Hepatocyte (in vitro differentiated cells): ENCODE measurements around the gene IMMP2L.

Experiments used
- EZH2 ChIP-seq: fragments of 200-600 bp; sonication (generic); IDR thresholded peaks from 2 replicates; pipeline ENCODE4 v1.6.1; 2016; ENCODE audit warnings: antibody characterized with exemption, mild to moderate bottlenecking, borderline replicate concordance
- EZH2phosphoT487 ChIP-seq: fragments of 200-600 bp; sonication (generic); IDR thresholded peaks from one replicate; pipeline ENCODE4 v1.6.1; 2018; ENCODE audit warnings: antibody characterized with exemption, mild to moderate bottlenecking, low read depth, moderate library complexity; ENCODE audit not compliant: unreplicated experiment, severe bottlenecking
- TF ChIP-seq, protein P1 (sequence below): fragments of 200-600 bp; sonication (generic); IDR thresholded peaks from 2 replicates; pipeline ENCODE4 v1.5.1; 2016; ENCODE audit warnings: antibody characterized with exemption, mild to moderate bottlenecking; ENCODE audit not compliant: poor library complexity

DNA sequence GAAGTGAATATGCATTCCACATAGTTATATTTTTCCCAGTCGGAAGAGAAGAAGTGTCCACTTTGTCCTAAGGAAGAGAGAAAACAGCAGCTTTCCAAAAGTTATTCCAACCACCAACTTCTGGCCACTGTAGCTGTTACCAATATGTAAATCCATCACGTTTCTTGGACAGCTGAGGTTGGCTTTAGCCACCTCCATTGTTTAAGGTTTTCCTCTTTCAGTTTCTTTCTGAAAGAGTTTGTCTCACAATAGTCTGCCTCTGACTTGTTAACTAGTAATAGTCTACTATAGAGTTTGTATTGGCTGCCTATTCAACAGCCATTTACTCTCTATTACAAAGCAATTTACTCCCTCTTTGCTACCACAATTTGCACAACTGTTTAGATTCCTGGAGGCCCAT lies 929.0 kb downstream of the IMMP2L start:
- TF ChIP-seq, protein P1, sequence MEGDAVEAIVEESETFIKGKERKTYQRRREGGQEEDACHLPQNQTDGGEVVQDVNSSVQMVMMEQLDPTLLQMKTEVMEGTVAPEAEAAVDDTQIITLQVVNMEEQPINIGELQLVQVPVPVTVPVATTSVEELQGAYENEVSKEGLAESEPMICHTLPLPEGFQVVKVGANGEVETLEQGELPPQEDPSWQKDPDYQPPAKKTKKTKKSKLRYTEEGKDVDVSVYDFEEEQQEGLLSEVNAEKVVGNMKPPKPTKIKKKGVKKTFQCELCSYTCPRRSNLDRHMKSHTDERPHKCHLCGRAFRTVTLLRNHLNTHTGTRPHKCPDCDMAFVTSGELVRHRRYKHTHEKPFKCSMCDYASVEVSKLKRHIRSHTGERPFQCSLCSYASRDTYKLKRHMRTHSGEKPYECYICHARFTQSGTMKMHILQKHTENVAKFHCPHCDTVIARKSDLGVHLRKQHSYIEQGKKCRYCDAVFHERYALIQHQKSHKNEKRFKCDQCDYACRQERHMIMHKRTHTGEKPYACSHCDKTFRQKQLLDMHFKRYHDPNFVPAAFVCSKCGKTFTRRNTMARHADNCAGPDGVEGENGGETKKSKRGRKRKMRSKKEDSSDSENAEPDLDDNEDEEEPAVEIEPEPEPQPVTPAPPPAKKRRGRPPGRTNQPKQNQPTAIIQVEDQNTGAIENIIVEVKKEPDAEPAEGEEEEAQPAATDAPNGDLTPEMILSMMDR, result no peak
- no peak for TF ChIP-seq EZH2phosphoT487
- TF ChIP-seq EZH2, result no peak
